Forelimb muscle (tissue), 1 donor: ENCODE results near the gene SCN1B. TPM values are rescaled to one million over a fixed set of nuclear protein-coding genes. Genes with fewer than 3 reads are reported as not detected.

Experiments used
- DNase-seq: peaks from one replicate; pipeline ENCODE4 v3.0.0-alpha.2; 2013; ENCODE audit warnings: low read depth
- polyA plus RNA-seq: library from polyadenylated mRNA; unstranded; fragments of 120-200 nt; gene quantifications from one replicate; pipeline ENCODE4 v1.2.1, GENCODE V29; 2013; ENCODE audit not compliant: insufficient read length

The SCN1B gene
- polyA plus RNA-seq, 1 donor: 6.3 TPM

GRCh38 chr19:35053667-35054293 is 23.5 kb downstream of the SCN1B start:
- DNase-seq: no peak

DNA sequence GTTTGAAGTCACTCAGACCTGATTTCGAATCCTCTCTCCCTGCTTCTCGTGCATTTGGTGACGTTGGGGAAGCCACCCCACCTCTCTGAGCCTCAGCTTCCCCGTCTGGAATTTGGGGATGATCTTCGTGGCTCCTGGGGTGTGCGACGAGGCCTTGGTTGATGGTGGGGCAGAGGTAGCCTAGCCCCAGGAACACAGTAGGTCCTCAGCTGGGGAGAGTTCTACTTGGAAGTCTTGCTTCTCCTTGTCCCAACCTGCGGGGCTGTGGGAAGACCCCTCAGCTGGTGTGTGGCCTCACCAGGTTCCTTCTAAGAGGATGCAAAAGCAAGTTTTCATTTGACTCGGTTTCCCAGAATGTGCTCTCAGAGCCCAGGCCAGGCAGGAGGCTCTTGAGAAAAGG is 24.4 kb downstream of the SCN1B start:
- DNase-seq: no peak

GRCh38 chr19:35055715-35056179 is 25.5 kb downstream of the SCN1B start:
- no peak for DNase-seq

DNA sequence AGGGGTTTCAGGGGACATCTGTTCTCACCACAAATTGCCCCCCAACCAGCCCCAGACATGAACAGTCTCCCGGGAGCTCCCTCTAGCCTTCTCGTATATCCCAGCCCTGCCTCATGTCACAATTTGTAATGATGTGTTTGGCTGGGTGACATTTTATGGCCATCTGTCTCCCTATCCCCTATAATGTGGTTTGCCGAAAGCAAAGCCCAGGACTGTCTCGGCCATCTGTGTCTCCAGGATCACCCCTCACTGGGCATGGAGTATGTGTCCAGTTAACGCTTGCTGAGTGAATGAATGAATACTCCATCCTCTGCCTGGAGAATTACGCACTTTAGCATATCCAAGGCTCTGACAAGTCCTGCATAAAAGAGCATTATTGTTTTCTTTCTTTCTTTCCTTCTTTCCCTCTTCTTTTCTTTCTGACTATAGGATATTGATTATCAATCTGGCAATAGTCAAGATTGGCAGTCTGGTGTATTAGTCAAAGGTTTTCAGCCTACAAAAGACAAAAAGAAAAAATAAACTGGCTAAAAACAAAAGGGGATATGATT is 26.3 kb downstream of the SCN1B start:
- DNase-seq: no peak

DNA sequence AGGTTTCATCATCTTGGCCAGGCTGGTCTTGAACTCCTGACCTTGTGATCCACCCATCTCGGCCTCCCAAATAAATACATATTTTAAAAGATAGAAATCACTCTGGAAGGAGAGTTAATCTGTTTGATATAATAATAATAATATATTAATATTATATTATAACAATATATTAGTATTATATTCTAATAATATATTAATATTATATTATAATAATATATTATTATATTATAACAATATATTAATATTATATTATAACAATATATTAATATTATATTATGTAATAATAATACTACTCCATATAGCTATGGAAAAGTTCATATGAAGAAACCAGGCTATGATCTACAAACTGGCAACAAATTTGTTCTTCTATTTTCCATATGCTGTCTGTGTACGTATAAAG is 28.1 kb downstream of the SCN1B start:
- DNase-seq: no peak

DNA sequence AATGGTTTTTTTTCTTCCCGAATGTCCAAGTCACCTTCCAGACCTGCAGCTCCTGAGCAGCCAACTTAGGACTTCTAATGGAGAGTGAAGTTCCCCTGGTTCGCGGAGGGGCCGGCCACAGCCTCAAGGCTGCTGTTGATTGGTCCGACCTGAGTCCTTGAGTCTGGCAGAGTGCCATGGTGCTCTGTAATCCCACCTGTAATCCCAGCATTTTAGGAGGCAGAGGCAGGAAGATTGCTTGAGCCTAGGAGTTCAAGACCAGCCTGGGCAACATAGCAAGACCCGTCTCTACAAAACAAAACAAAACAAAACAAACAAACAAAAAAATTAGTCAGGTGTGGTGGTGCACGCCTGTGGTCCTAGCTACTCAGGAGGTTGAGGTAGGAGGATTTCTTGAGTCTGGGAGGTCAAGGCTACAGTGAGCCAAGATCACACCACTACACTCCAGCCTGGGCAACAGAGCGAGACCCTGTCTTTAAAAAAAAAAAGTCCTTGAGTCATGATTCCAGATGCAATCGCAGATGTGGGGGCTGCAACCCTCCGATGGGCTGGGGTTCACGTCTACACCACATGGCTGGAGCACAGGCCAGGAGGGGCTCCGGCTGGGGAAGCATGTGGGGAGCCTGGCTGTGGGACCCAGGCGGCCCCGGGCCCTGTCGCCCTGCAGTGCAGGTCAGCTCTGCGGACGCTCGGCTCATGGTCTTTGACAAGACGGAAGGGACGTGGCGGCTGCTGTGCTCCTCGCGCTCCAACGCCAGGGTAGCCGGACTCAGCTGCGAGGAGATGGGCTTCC is 28.9 kb downstream of the SCN1B start:
- DNase-seq: no peak

DNA sequence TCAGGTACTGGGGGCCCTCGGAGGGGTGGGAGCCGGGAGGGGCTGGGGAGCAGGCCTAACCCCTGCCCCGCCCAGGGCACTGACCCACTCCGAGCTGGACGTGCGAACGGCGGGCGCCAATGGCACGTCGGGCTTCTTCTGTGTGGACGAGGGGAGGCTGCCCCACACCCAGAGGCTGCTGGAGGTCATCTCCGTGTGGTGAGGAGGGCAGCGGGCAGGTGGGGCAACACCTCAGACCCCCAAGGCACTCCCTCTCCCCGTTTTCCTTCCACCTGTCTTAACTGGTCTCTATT is 29.5 kb downstream of the SCN1B start:
- no peak for DNase-seq

DNA sequence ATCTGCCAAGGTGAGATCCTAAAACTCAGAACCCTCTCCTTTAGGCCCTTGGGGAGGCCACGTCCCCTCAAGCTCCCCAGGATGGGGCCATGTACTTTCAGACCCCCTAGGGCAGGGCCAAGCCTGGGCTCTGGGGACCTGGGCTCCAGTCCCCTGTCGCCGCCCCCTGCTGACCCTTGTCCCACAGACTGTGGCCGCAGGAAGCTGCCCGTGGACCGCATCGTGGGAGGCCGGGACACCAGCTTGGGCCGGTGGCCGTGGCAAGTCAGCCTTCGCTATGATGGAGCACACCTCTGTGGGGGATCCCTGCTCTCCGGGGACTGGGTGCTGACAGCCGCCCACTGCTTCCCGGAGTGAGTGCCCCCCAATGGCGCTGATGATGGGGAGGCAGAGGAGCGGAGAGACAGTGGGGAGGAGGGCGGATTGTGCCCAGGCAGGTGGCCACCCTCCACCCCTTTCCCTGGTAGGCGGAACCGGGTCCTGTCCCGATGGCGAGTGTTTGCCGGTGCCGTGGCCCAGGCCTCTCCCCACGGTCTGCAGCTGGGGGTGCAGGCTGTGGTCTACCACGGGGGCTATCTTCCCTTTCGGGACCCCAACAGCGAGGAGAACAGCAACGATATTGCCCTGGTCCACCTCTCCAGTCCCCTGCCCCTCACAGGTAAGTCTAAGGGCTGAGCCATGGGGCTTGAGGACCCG is 30.0 kb downstream of the SCN1B start:
- no peak for DNase-seq

GRCh38 chr19:35061583-35062373 is 31.5 kb downstream of the SCN1B start:
- no peak for DNase-seq

- DNase-seq: no peak
Measured at GRCh38 chr19:35062942-35063341, 32.7 kb downstream of the SCN1B start.

GRCh38 chr19:35063940-35064818 is 33.9 kb downstream of the SCN1B start:
- no peak for DNase-seq

DNA sequence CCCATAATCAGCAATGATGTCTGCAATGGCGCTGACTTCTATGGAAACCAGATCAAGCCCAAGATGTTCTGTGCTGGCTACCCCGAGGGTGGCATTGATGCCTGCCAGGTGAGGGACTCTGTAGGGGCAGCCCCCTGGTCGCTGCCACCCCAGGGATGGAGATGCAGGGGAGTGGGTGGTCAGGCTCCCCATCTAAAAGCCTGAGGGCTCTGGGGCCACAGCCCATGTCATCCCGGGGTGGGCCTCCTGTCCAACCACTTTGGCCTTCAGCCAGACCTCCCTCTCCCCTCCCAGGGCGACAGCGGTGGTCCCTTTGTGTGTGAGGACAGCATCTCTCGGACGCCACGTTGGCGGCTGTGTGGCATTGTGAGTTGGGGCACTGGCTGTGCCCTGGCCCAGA is 35.3 kb downstream of the SCN1B start:
- DNase-seq: no peak

GRCh38 chr19:35066121-35066520 is 35.9 kb downstream of the SCN1B start:
- DNase-seq: no peak

GRCh38 chr19:35066691-35067563 is 36.7 kb downstream of the SCN1B start:
- no peak for DNase-seq

- DNase-seq: no peak
Measured at GRCh38 chr19:35068941-35069634, 38.8 kb downstream of the SCN1B start.

DNA sequence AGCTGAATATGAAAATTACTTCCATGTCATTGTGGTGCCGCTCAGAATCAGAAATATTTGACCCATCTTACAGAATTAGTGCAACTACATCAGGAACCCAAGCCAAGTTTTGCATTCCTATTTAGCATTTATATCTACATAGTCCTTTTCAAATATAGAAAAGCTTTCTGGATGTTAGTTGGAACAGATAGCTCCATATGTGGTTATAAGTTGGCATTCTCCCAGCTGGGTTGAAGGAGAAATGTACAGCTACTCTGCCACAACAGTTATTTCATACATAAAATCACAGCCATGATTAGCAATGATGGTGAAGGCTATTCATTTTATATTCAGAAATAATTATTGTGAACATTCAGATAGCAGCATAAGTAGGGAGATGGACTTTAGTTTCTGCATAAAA is 39.4 kb downstream of the SCN1B start:
- no peak for DNase-seq

- DNase-seq: no peak
Measured at GRCh38 chr19:35070471-35070870, 40.2 kb downstream of the SCN1B start.

DNA sequence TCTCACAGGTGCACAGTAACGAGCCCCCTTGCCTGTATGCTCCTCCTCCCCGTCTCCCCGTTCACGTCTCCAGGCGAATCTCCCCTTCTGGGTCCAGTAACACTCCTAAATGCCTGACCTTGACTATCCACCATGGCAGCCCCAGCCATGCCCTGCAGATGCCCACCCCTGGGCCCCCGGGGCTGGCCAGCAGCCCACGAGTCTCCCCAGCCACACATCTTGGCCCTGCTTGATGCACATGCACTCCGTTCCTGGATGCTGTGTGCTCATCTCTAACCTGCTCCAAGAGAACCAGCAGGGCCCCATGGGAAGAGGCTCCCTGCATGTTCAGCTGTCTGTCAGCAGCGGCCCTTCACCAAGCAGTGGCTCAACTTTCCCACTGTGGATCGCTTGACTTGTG is 43.2 kb downstream of the SCN1B start:
- no peak for DNase-seq

DNA sequence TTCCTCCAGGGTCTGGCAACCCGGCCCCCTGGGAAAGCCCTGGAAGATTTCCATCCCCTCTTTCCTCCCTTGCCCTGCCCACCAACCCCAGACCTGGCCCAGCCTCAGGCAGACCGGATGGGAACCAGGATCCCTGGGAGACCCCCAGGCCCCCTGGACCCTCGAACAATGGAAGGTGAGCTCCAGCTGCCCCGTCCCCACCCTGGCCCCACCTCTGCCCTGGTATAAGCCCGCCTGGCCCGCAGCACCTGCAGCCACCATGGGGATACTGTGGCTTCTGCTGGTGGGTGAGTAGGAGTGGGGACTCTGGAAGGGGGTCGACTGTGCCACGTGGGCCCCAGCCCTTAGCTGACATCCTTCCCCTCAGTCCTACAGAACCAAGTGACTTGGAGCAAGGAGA is 43.7 kb downstream of the SCN1B start:
- no peak for DNase-seq
